ENCODE data around the gene GJE1.
"Not testable (repeated sequence)": the region's sequence is repeated elsewhere in the genome, so short reads cannot be mapped to it uniquely, and the experiment has no call there.

GJE1 gene

DNA sequence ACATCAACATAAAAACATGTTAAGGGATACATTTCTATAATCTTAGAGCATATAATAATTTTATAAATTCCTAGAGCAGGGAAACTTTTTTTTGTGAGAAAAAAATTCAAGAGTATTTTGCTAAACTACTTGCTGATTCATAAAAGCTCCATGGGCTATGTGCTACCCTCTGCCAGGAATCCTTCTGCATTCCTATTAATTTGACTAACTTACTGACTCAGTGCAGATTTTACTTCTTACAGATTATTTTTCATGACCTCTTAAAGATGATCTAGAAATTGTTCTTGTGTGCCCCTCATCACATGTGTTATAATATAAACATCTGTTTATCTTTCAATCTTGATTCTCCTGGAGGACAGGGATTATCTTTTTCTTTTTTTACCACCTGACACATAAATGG is 20.0 kb downstream of the GJE1 start:
- no peaks in the 10 kb centered on the region for H3K4me1 ChIP-seq (ENCODE audit: insufficient read depth, insufficient read length)
- TF ChIP-seq ZNF274 (IDR thresholded peaks at IDR 0.05; ENCODE audit: low read depth, low read length): no peak

DNA sequence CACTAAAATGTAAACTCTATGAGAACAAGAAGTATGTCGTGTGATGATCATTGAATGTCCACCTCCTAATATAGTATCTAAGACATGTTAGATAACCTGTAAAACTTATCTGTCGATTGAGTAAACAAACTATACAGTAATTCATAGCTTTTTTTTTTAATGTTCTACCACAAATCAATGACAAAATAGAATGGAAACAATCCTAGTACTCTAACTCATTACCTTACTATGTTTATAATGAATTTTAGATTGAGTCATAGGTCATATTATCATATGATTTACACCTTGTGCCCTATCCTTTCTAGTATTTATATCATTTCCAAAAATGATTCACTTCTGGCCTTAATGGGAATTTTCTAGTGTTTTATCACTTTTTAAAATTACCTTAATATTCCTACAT is 20.5 kb downstream of the GJE1 start:
- no peak for TF ChIP-seq ZNF274 (IDR thresholded peaks at IDR 0.05; ENCODE audit: low read depth, low read length)
- no peak for TF ChIP-seq SUZ12 (IDR thresholded peaks at IDR 0.05; ENCODE audit: extremely low read depth, insufficient read depth, insufficient read length)
- no peak for TF ChIP-seq YY1 (IDR thresholded peaks at IDR 0.05; ENCODE audit: insufficient read depth, insufficient read length)
- DNase-seq (ENCODE audit: low read depth, low spot score): no peak
- Histone ChIP-seq H3K9me3 (ENCODE audit: insufficient read depth, low read length) (no peaks in the 10 kb centered on the region), H3K4me3 (ENCODE audit: insufficient read length, low read depth) (no peak overlapping the region), H3K9ac (ENCODE audit: insufficient read length, low read depth) (no peak overlapping the region), H3K27me3 (ENCODE audit: insufficient read depth, insufficient read length) (no peaks in the 10 kb centered on the region), H3K4me1 (ENCODE audit: insufficient read depth, insufficient read length) (no peaks in the 10 kb centered on the region), H3K36me3 (ENCODE audit: insufficient read depth, insufficient read length, low read length) (peaks cover 11% of the 10 kb centered on the region)

More for the DNA sequence above, 20.0 kb downstream of the GJE1 start:
- no peak overlapping the region for H3K4me3 ChIP-seq (ENCODE audit: insufficient read length, low read depth)
- no peaks in the 10 kb centered on the region for H3K27me3 ChIP-seq (ENCODE audit: insufficient read depth, insufficient read length)
- H3K9me3 ChIP-seq (ENCODE audit: insufficient read depth, low read length): no peaks in the 10 kb centered on the region
- no peak for DNase-seq (ENCODE audit: low read depth, low spot score)
- peaks cover 11% of the 10 kb centered on the region for H3K36me3 ChIP-seq (ENCODE audit: insufficient read depth, insufficient read length, low read length)
- H3K9ac ChIP-seq (ENCODE audit: insufficient read length, low read depth): no peak overlapping the region

DNA sequence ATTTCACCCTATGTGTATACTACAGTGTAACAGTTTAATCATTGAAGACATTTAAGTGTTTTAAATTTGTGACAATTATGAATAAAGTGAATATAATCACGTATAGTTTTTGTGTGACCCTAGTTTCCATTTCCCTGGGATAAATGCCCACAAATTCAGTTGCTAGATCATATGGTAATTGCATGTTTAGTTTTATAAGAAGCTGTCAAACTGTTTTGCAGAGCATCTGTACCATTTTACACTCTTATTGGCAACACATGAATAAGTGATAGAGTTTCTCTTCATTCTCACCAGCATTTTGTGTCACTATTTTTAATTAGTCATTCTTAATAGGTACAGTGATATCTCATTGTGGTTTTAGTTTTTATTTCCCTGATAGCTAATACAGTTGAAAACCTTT is 21.6 kb downstream of the GJE1 start:
- no peaks in the 10 kb centered on the region for H3K9me3 ChIP-seq (ENCODE audit: insufficient read depth, low read length)
- no peaks in the 10 kb centered on the region for H3K4me1 ChIP-seq (ENCODE audit: insufficient read depth, insufficient read length)
- no peak for TF ChIP-seq YY1 (IDR thresholded peaks at IDR 0.05; ENCODE audit: insufficient read depth, insufficient read length)
- TF ChIP-seq ZNF274 (IDR thresholded peaks at IDR 0.05; ENCODE audit: low read depth, low read length): no peak
- TF ChIP-seq SUZ12 (IDR thresholded peaks at IDR 0.05; ENCODE audit: extremely low read depth, insufficient read depth, insufficient read length): no peak
- no peak for DNase-seq (ENCODE audit: low read depth, low spot score)
- no peak overlapping the region for H3K9ac ChIP-seq (ENCODE audit: insufficient read length, low read depth)
- no peaks in the 10 kb centered on the region for H3K27me3 ChIP-seq (ENCODE audit: insufficient read depth, insufficient read length)
- no peak overlapping the region for H3K4me3 ChIP-seq (ENCODE audit: insufficient read length, low read depth)
- H3K36me3 ChIP-seq (ENCODE audit: insufficient read depth, insufficient read length, low read length): peaks cover 8% of the 10 kb centered on the region

DNA sequence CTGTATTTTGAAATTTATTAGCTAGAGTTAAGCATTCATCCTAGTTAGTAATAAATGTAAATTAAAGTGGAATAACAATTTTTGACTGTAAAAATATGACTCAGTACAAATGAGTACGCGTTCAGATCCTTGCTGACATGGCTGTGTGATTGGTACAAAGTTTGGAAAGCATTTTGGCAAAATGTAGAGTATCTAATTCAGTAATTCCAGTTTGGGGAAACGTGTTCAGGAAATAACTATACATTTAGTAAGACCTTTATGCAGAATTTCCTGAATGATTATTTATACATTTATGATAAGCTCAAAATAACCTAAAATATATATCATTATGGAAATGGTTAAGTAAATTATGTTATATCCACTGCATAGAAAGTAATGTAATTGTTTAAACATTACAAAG is 22.4 kb downstream of the GJE1 start:
- no peak overlapping the region for H3K4me3 ChIP-seq (ENCODE audit: insufficient read length, low read depth)

DNA sequence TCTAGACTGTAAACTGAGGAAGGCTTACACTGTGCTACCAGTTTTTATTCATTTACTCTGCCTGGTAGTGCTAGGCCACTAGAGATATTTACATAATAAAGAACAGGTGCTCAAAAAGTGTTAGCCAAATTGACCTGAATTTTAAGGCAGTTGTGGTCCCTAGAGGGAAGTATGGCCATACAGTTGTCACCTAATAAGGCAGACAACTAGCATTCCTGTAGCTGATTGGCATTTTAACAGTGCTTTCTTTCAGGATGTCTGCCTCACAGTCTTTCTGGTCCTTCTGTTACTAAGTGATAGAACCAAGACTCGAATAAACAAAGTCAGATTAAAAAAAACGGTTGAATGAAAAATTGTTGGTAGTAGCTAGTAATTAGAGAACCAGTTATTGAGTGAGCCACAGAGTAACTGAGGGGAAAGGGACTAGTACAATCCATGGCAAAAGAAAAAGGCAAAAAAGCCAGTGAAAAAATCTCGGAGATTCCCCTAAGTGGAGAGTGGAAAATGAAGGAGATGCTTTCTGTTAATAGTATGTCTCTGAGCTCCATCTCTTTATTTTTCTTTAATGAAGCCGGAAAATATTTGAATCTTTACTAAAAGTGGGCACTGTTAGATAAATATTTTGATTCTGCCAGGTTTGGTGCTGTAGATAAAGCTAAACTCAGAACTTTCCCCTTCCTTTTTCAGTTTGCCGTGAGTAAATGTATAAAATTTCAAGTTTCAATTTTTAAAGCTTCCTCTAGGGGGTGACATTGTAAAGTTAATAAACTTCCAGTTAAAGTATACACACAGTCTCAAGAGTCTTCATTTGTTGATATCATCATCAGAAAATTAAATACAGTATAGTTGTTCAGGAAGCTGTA is 23.4 kb downstream of the GJE1 start:
- Histone ChIP-seq H3K4me3 (ENCODE audit: insufficient read length, low read depth) (no peak overlapping the region), H3K27me3 (ENCODE audit: insufficient read depth, insufficient read length) (no peaks in the 10 kb centered on the region), H3K9ac (ENCODE audit: insufficient read length, low read depth) (no peak overlapping the region), H3K36me3 (ENCODE audit: insufficient read depth, insufficient read length, low read length) (peaks cover 4% of the 10 kb centered on the region), H3K9me3 (ENCODE audit: insufficient read depth, low read length) (no peaks in the 10 kb centered on the region), H3K4me1 (ENCODE audit: insufficient read depth, insufficient read length) (no peaks in the 10 kb centered on the region)
- DNase-seq (ENCODE audit: low read depth, low spot score): no peak
- TF ChIP-seq SUZ12 (IDR thresholded peaks at IDR 0.05; ENCODE audit: extremely low read depth, insufficient read depth, insufficient read length) (no peak), ZNF274 (IDR thresholded peaks at IDR 0.05; ENCODE audit: low read depth, low read length) (no peak), YY1 (IDR thresholded peaks at IDR 0.05; ENCODE audit: insufficient read depth, insufficient read length) (no peak)

More for the DNA sequence above, 22.4 kb downstream of the GJE1 start:
- Histone ChIP-seq H3K27me3 (ENCODE audit: insufficient read depth, insufficient read length) (no peaks in the 10 kb centered on the region), H3K4me1 (ENCODE audit: insufficient read depth, insufficient read length) (no peaks in the 10 kb centered on the region), H3K9ac (ENCODE audit: insufficient read length, low read depth) (no peak overlapping the region), H3K36me3 (ENCODE audit: insufficient read depth, insufficient read length, low read length) (peaks cover 8% of the 10 kb centered on the region), H3K9me3 (ENCODE audit: insufficient read depth, low read length) (no peaks in the 10 kb centered on the region)
- TF ChIP-seq YY1 (IDR thresholded peaks at IDR 0.05; ENCODE audit: insufficient read depth, insufficient read length) (no peak), SUZ12 (IDR thresholded peaks at IDR 0.05; ENCODE audit: extremely low read depth, insufficient read depth, insufficient read length) (no peak), ZNF274 (IDR thresholded peaks at IDR 0.05; ENCODE audit: low read depth, low read length) (no peak)
- no peak for DNase-seq (ENCODE audit: low read depth, low spot score)

DNA sequence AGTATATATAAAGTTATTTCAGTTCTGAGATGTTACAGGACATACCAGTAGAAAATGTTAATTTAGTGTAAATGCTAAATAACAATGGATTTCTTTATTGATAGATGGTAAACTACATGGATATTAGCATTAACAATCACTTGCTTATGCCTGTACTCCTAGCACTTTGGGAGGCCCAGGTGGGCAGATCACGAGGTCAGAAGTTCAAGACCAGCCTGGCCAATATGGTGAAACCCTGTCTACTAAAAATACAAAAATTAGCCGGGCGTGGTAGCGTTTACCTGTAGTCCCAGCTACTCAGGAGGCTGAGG is 24.0 kb downstream of the GJE1 start:
- DNase-seq (ENCODE audit: low read depth, low spot score); H3K9ac ChIP-seq (ENCODE audit: insufficient read length, low read depth); H3K9me3 ChIP-seq (ENCODE audit: insufficient read depth, low read length); H3K27me3 ChIP-seq (ENCODE audit: insufficient read depth, insufficient read length); H3K36me3 ChIP-seq (ENCODE audit: insufficient read depth, insufficient read length, low read length); H3K4me3 ChIP-seq (ENCODE audit: insufficient read length, low read depth); H3K4me1 ChIP-seq (ENCODE audit: insufficient read depth, insufficient read length): not testable (repeated sequence)

DNA sequence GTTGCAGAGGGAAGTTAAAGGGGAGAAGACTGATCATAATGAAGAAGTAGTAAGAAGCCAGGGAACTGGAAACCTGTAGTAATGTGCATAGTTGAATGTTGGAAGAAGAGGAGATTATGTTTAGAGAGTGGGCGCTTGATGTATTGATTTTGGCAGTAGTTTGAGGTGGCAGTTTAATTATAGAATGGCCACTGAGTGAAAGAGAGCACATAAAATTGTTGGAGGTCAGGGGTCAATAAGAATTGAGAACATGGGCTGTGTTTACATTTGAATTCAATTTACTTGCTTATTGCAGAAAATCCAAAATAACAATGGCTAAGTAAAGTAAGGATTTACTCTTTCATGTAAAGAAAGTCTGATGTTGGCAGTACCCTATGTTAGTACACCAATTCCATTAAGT is 30.1 kb downstream of the GJE1 start:
- no peaks in the 10 kb centered on the region for H3K4me1 ChIP-seq (ENCODE audit: insufficient read depth, insufficient read length)
- peaks cover 13% of the 10 kb centered on the region for H3K36me3 ChIP-seq (ENCODE audit: insufficient read depth, insufficient read length, low read length)
- no peak overlapping the region for H3K4me3 ChIP-seq (ENCODE audit: insufficient read length, low read depth)
- TF ChIP-seq SUZ12 (IDR thresholded peaks at IDR 0.05; ENCODE audit: extremely low read depth, insufficient read depth, insufficient read length): no peak
- H3K9ac ChIP-seq (ENCODE audit: insufficient read length, low read depth): no peak overlapping the region
- no peaks in the 10 kb centered on the region for H3K27me3 ChIP-seq (ENCODE audit: insufficient read depth, insufficient read length)
- DNase-seq (ENCODE audit: low read depth, low spot score): no peak
- no peaks in the 10 kb centered on the region for H3K9me3 ChIP-seq (ENCODE audit: insufficient read depth, low read length)

DNA sequence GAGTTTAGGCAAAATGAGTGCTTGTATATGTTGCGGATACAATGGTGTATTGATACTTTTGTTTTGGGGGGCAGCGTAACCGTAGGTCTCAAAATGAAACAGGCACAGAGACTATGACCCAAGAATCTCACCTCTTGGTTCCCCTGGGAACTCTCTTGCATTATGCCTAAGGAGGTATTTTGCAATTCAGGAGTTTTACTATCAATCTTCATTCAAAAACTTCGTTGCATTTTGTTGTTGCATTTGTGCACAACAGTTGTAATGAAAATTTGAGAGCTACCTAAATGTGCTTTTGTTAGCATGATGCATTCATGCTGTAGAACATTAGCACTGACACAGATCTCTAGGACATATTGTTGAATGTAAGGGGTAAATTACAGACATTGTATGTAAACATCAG is 32.5 kb downstream of the GJE1 start:
- no peaks in the 10 kb centered on the region for H3K4me1 ChIP-seq (ENCODE audit: insufficient read depth, insufficient read length)
- no peaks in the 10 kb centered on the region for H3K27me3 ChIP-seq (ENCODE audit: insufficient read depth, insufficient read length)
- H3K9me3 ChIP-seq (ENCODE audit: insufficient read depth, low read length): no peaks in the 10 kb centered on the region
- H3K36me3 ChIP-seq (ENCODE audit: insufficient read depth, insufficient read length, low read length): peaks cover 25% of the 10 kb centered on the region
- TF ChIP-seq ZNF274 (IDR thresholded peaks at IDR 0.05; ENCODE audit: low read depth, low read length) (no peak), SUZ12 (IDR thresholded peaks at IDR 0.05; ENCODE audit: extremely low read depth, insufficient read depth, insufficient read length) (no peak), YY1 (IDR thresholded peaks at IDR 0.05; ENCODE audit: insufficient read depth, insufficient read length) (no peak)
- DNase-seq (ENCODE audit: low read depth, low spot score): no peak
- H3K4me3 ChIP-seq (ENCODE audit: insufficient read length, low read depth): no peak overlapping the region
- no peak overlapping the region for H3K9ac ChIP-seq (ENCODE audit: insufficient read length, low read depth)
